GM10248 (cell line): ENCODE data around the gene KRTAP10-5.
"Not testable (repeated sequence)": the region's sequence is repeated elsewhere in the genome, so short reads cannot be mapped to it uniquely, and the experiment has no call there.

Experiments
- CTCF ChIA-PET: fragments of 300-600 bp; sonication (Branson Sonifier 250); formaldehyde crosslinking; extraction: SDS; loops from one replicate; lab custom pipeline; 2021; ENCODE audit warnings: antibody characterized with exemption; lab: Yijun Ruan, JAX
- POLR2A ChIA-PET: fragments of 350-650 bp; sonication (Branson Sonifier 250); formaldehyde crosslinking; extraction: SDS; loops from one replicate; lab custom pipeline; 2020; ENCODE audit warnings: antibody characterized with exemption; lab: Yijun Ruan, JAX
- DNase-seq: peaks from one replicate; pipeline ENCODE4 v3.0.0; 2012; ENCODE audit errors: extremely low spot score
- TF ChIP-seq, protein P1 (sequence below): IDR thresholded peaks from 2 replicates; pipeline ENCODE4 v1.5.1; 2012; ENCODE audit warnings: mild to moderate bottlenecking, low read depth; ENCODE audit errors: extremely low read depth, missing control alignments, control extremely low read depth

KRTAP10-5 gene

GRCh38 chr21:44558695-44559094 is 21.7 kb downstream of the KRTAP10-5 start, which contains the start of gene KRTAP10-3:
Gene KRTAP10-3 (minus strand): TSS chr21:44558795. CDS start chr21:44558715, 80 bp downstream.
- POLR2A ChIA-PET, result no interaction called here

GRCh38 chr21:44558329-44558675 is 22.1 kb downstream of the KRTAP10-5 start:
- POLR2A ChIA-PET, DNase-seq, CTCF ChIA-PET: not testable (repeated sequence)

More at GRCh38 chr21:44558695-44559094, 21.7 kb downstream of the KRTAP10-5 start, which contains the start of gene KRTAP10-3:
- no peak for DNase-seq
- TF ChIP-seq, protein P1, sequence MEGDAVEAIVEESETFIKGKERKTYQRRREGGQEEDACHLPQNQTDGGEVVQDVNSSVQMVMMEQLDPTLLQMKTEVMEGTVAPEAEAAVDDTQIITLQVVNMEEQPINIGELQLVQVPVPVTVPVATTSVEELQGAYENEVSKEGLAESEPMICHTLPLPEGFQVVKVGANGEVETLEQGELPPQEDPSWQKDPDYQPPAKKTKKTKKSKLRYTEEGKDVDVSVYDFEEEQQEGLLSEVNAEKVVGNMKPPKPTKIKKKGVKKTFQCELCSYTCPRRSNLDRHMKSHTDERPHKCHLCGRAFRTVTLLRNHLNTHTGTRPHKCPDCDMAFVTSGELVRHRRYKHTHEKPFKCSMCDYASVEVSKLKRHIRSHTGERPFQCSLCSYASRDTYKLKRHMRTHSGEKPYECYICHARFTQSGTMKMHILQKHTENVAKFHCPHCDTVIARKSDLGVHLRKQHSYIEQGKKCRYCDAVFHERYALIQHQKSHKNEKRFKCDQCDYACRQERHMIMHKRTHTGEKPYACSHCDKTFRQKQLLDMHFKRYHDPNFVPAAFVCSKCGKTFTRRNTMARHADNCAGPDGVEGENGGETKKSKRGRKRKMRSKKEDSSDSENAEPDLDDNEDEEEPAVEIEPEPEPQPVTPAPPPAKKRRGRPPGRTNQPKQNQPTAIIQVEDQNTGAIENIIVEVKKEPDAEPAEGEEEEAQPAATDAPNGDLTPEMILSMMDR, result no peak
- CTCF ChIA-PET, result no interaction called here

DNA sequence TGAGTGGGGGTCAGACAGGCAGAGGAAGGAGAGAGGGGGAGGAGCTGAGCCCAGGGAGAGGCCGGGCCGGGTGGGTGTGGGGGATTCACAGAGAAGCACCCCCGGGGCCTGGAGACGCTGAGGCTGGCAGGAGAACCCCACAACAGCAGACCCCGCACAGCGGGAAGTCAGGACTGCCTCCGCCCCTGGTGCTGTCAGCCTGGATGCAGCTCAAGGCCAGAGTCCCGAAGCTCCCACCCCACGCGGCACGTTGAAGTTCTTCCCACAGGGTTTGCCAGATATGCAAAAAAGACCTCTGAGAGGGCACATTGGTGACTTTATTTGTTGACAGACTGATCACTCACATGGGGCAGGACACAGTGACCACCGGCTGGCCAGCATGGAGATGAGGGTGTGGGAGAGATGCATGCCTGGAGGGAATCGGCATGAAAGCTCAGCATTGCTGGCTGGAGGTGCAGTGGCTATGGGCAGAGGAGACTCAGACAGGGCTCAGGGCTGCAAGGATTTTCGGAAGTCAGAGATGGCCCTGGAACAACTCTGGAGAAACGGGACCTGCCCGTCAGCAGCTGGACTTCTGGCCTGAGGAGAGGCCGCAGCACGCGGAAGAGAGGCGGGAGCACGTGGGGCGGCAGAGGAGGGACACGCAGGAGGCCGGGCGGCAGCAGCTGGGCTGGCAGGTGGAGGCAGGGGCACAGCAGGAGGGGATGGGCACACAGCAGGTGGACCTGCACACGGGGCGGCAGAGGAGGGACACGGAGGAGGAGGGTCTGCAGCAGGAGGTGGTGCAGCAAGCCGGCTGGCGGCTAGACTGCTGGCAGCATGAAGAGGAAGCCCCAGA is 22.7 kb downstream of the KRTAP10-5 start:
- POLR2A ChIA-PET, result no interaction called here
- CTCF ChIA-PET, result interaction anchor here (0.8 kb wide), 1 partner anchor 17 kb away, joined by 3 read pairs; no protein-coding TSS in a partner anchor
- no peak for DNase-seq
- TF ChIP-seq, protein P1, result no peak

DNA sequence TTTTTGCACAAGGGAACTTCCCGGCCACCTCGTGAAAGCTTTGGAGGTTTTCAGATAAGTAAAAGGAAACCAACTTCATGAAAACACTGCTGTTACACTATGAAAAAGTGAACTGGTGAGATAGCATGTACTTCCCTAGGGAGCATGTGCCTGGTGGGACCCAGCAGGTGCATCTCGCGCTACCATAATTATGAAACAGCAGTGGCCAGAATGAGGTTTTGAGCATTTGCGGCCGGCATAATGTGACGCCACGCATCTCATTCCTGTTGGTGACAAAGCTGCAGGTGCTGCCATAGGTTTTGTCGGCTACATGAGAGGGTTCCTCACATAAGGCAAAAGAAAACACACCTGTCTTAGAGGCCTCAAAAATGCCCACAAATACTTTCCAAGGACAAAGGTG is 23.5 kb downstream of the KRTAP10-5 start:
- TF ChIP-seq, protein P1, result no peak
- ChIA-PET CTCF (interaction anchor here (0.8 kb wide), 1 partner anchor 18 kb away, joined by 3 read pairs; no protein-coding TSS in a partner anchor), POLR2A (no interaction called here)
- no peak for DNase-seq

DNA sequence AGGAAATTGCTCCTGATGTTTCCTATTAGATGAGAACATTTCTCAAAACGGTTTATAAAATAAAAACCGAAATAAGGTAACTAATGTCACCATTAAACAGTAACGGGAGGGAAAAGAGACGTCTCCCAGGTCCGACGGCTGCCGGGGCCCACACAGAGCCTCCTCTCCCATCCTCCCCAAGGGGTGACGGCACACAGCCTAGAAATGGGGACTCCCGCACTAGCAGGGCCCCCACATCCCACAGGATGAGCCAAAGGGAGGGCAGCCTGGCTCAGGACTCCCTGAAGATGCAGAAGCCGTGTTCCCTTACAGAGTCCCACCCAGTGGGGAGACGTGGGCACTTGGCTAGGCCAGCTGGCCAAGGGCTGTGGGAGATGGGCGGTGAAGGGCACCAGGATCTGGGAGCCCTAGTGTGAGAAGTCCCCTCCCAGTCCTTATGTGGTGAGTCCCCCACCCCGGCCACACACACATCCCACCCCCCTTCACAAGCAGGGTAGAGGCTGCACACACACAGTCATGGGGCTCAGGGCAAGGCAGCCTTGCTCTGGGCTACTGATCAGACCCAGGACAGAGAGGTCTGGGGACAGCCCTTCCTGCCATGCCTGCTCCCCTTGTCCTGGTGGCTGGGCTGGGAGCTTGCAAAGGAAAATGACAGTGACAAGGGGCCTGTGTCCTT is 25.1 kb downstream of the KRTAP10-5 start:
- CTCF ChIA-PET, result no interaction called here
- no peak for DNase-seq
- POLR2A ChIA-PET, result no interaction called here
- TF ChIP-seq, protein P1, result no peak

DNA sequence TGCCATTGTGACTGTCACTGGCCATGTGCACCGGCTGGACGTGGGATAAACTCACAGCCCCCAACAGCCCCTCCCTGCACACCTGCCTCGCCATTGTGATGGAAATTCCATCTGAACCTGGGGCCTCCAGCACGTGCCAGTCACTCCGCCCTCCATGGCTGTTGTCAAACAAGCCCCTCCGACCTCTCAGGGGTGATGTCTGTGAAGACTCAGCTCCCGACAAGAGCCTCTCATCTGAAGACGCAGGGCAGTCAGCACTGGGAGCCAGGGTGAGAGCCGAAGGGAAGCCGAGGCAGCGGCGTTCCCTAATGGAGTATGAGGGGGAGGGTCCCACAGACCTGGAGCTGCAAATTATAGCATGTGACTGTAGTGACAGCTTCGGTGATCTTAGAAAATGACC is 27.7 kb downstream of the KRTAP10-5 start:
- CTCF ChIA-PET, result interaction anchor here (1.0 kb wide), 1 partner anchor 16 kb away, joined by 3 read pairs; no protein-coding TSS in a partner anchor
- no peak for DNase-seq
- TF ChIP-seq, protein P1, result no peak
- POLR2A ChIA-PET, result no interaction called here

GRCh38 chr21:44552136-44552535 is 28.3 kb downstream of the KRTAP10-5 start:
- DNase-seq, result no peak
- CTCF ChIA-PET, result interaction anchor here (1.0 kb wide), 1 partner anchor 15 kb away, joined by 3 read pairs; no protein-coding TSS in a partner anchor
- POLR2A ChIA-PET, result no interaction called here
- TF ChIP-seq, protein P1, result no peak
